ENCODE measurements around the gene RANGAP1.

RANGAP1 gene

GRCh38 chr22:41231369-41231768 lies 54.6 kb downstream of the RANGAP1 start:
- no peak for DNase-seq

- DNase-seq, result no peak
These were observed 55.6 kb downstream of the RANGAP1 start for GRCh38 chr22:41230401-41230785.

- DNase-seq, result no peak
These were observed 56.1 kb downstream of the RANGAP1 start for GRCh38 chr22:41229730-41230400.

GRCh38 chr22:41229215-41229614 lies 56.8 kb downstream of the RANGAP1 start:
- no peak for DNase-seq

GRCh38 chr22:41226723-41227655 lies 59.0 kb downstream of the RANGAP1 start:
- no peak for DNase-seq

- DNase-seq, result no peak
These were observed 62.5 kb downstream of the RANGAP1 start for GRCh38 chr22:41223535-41223934.

GRCh38 chr22:41222846-41223507 lies 63.0 kb downstream of the RANGAP1 start:
- DNase-seq, result no peak

- peak; percentile 82 for DNase-seq
These were observed 68.3 kb downstream of the RANGAP1 start for GRCh38 chr22:41217553-41218157.

GRCh38 chr22:41216984-41217383 lies 69.0 kb downstream of the RANGAP1 start:
- DNase-seq, result no peak

GRCh38 chr22:41215926-41216325 lies 70.1 kb downstream of the RANGAP1 start:
- DNase-seq, result no peak

GRCh38 chr22:41215409-41215808 lies 70.6 kb downstream of the RANGAP1 start:
- no peak for DNase-seq

GRCh38 chr22:41206719-41207118 lies 79.3 kb downstream of the RANGAP1 start:
- no peak for DNase-seq

- peak; percentile 95 for DNase-seq
These were observed 80.7 kb downstream of the RANGAP1 start, which contains the start of gene L3MBTL2 for GRCh38 chr22:41204992-41205900. L3MBTL2 (plus strand) TSS chr22:41205312; CDS start chr22:41205363, 51 bp downstream.

GRCh38 chr22:41204066-41204465 lies 81.9 kb downstream of the RANGAP1 start:
- DNase-seq, result no peak

GRCh38 chr22:41203118-41203517 lies 82.9 kb downstream of the RANGAP1 start:
- DNase-seq, result no peak

GRCh38 chr22:41201141-41201540 lies 84.8 kb downstream of the RANGAP1 start:
- no peak for DNase-seq

- DNase-seq, result peak; percentile 31
These were observed 87.9 kb downstream of the RANGAP1 start for GRCh38 chr22:41198027-41198580.

- DNase-seq, result peak; percentile 62
These were observed 88.7 kb downstream of the RANGAP1 start for GRCh38 chr22:41197038-41197972.

Data from fibroblast of skin of right biceps (primary cell).